Progenitor cell of endocrine pancreas (in vitro differentiated cells): Measurements from ENCODE around the gene SUMO3. TPM values are rescaled to one million over a fixed set of nuclear protein-coding genes. Genes with fewer than 3 reads are reported as not detected.

Source experiments
- DNase-seq: peaks from one replicate; pipeline ENCODE4 v3.0.0; 2021; ENCODE audit warnings: low spot score; ENCODE audit not compliant: unreplicated experiment
- H3K27ac Mint-ChIP-seq: 2 replicates; pipeline ENCODE4 v1.8.0; 2021; ENCODE audit warnings: mild to moderate bottlenecking, moderate library complexity, mixed read lengths
- H3K27me3 Mint-ChIP-seq: 2 replicates; pipeline ENCODE4 v1.8.0; 2021; ENCODE audit warnings: mixed read lengths
- H3K36me3 Mint-ChIP-seq: 2 replicates; pipeline ENCODE4 v1.8.0; 2022; ENCODE audit warnings: mixed read lengths; ENCODE audit not compliant: insufficient read depth
- H3K4me1 Mint-ChIP-seq: 2 replicates; pipeline ENCODE4 v1.8.0; 2021; ENCODE audit warnings: low read depth, mixed read lengths
- H3K4me3 Mint-ChIP-seq: 2 replicates; pipeline ENCODE4 v1.8.0; 2021; ENCODE audit warnings: low read depth, mild to moderate bottlenecking, moderate library complexity, mixed read lengths
- H3K9me3 Mint-ChIP-seq: 2 replicates; pipeline ENCODE4 v1.8.0; 2021; ENCODE audit warnings: low read depth, mixed read lengths
- total RNA-seq: library from RNA; stranded (reverse); gene quantifications from 2 replicates; pipeline ENCODE4 v1.2.1, GENCODE V29; 2021
- TF ChIP-seq, protein P1 (sequence below): fragments of 200-600 bp; sonication (generic); IDR thresholded peaks from one replicate; pipeline ENCODE4 v1.5.0; 2021; ENCODE audit warnings: antibody characterized with exemption, mild to moderate bottlenecking; ENCODE audit not compliant: unreplicated experiment

Gene SUMO3
- total RNA-seq, 1 donor from 2014 or later, result 65.0 TPM

DNA sequence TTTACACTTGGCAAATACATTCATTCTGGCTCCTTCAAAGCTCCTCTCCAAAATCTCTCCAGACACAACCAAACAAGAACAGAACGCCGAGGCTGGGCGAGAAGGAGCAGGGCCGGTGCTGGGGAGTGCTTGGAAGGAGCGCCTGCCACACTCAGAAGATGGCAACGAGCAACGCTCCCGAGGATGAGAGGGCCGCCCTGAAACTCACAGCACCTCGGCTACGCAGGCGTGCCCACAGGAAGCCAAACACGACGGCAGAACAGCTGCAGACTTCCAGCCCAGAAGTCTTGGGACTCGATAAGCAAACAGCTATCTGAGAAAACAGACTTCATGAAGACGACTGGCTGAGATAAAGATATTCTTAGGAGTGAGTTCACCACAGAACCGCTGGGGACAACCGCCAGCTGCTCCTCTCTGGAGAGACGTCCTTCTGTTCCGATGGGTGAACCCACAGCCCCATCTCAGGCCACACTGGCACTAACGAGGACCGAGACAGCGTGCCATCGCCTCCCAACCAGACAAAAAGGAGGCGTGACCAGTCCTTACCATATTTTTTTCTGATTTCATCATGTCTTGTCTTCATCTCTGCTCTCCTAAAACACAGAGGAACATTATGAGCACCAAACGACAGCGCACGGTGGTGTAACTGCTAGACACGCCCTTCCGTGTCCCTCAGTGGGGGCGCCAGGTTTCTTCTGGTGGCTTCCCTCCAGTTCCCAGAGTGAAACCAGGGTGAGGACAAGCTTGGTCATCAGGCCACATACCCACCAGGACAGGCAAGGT, 37.0 kb upstream of the SUMO3 start:
- Mint-ChIP-seq H3K36me3 (peaks cover 29% of the 10 kb centered on the region), H3K4me1 (peaks cover 8% of the 10 kb centered on the region)

DNA sequence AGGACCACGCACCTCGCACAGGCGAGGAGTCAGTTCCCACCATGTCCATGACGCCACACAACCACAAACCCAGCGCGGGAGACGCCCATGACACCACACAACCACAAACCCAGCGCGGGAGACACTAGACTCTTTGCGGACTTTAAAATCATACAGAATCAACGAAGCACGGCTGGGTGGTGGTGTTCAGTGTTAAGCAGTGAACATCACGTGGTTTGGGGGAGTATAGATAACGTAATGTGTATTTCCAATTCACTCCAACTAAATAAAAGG, 36.5 kb upstream of the SUMO3 start:
- TF ChIP-seq, protein P1, sequence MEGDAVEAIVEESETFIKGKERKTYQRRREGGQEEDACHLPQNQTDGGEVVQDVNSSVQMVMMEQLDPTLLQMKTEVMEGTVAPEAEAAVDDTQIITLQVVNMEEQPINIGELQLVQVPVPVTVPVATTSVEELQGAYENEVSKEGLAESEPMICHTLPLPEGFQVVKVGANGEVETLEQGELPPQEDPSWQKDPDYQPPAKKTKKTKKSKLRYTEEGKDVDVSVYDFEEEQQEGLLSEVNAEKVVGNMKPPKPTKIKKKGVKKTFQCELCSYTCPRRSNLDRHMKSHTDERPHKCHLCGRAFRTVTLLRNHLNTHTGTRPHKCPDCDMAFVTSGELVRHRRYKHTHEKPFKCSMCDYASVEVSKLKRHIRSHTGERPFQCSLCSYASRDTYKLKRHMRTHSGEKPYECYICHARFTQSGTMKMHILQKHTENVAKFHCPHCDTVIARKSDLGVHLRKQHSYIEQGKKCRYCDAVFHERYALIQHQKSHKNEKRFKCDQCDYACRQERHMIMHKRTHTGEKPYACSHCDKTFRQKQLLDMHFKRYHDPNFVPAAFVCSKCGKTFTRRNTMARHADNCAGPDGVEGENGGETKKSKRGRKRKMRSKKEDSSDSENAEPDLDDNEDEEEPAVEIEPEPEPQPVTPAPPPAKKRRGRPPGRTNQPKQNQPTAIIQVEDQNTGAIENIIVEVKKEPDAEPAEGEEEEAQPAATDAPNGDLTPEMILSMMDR, result no peak

More for the DNA sequence above, 37.0 kb upstream of the SUMO3 start:
- TF ChIP-seq, protein P1, result no peak
- Mint-ChIP-seq H3K9me3 (no peaks in the 10 kb centered on the region), H3K4me3 (no peak overlapping the region), H3K27ac (no peak overlapping the region), H3K27me3 (no peaks in the 10 kb centered on the region)
- no peak for DNase-seq

DNA sequence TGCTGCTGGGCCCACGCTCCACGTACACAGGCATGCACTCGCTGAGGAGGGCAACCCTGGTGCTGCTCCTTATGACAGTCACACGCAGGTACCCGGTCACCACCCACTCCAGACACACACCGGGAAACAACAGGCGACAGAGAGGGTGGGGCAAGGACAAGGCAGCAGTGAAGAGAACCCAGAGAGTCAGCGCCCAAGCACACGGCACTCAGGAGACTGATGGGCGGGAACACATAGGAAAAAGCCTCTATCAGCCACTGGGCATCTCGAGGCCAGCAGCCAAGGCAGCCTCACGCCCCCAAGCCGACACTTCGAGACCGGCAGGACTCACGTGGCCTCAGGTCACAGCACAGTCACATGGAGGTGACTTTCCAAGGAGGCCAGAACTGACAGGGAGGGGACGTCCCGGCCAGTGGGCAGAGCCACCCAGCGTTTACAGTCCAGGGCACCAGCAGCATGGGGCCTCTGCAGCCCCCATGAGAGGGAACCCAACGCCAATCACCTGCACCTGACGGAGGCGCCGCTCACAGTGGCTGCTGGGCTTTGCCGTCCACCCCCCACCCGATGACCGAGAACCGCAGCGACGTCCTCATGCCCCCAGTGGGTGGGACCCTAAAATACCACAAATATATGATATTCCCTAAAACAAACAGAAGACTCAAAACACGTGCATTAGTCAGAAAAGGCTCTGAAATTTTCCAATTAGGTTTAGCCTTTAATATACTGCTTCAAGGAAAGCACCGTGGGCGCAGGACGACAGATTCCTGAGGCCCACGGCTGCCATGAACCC, 35.9 kb upstream of the SUMO3 start:
- no peak overlapping the region for H3K4me3 Mint-ChIP-seq
- peak overlapping the region; percentile 64 for H3K27ac Mint-ChIP-seq
- H3K9me3 Mint-ChIP-seq, result no peaks in the 10 kb centered on the region
- H3K36me3 Mint-ChIP-seq, result peaks cover 31% of the 10 kb centered on the region
- no peaks in the 10 kb centered on the region for H3K27me3 Mint-ChIP-seq
- TF ChIP-seq, protein P1, result no peak
- peaks cover 8% of the 10 kb centered on the region for H3K4me1 Mint-ChIP-seq
- no peak for DNase-seq

More for the DNA sequence above, 36.5 kb upstream of the SUMO3 start:
- no peaks in the 10 kb centered on the region for H3K27me3 Mint-ChIP-seq
- H3K9me3 Mint-ChIP-seq, result no peaks in the 10 kb centered on the region
- no peak for DNase-seq
- peaks cover 30% of the 10 kb centered on the region for H3K36me3 Mint-ChIP-seq
- H3K4me1 Mint-ChIP-seq, result peaks cover 8% of the 10 kb centered on the region
- no peak overlapping the region for H3K4me3 Mint-ChIP-seq
- peak overlapping the region; percentile 64 for H3K27ac Mint-ChIP-seq

DNA sequence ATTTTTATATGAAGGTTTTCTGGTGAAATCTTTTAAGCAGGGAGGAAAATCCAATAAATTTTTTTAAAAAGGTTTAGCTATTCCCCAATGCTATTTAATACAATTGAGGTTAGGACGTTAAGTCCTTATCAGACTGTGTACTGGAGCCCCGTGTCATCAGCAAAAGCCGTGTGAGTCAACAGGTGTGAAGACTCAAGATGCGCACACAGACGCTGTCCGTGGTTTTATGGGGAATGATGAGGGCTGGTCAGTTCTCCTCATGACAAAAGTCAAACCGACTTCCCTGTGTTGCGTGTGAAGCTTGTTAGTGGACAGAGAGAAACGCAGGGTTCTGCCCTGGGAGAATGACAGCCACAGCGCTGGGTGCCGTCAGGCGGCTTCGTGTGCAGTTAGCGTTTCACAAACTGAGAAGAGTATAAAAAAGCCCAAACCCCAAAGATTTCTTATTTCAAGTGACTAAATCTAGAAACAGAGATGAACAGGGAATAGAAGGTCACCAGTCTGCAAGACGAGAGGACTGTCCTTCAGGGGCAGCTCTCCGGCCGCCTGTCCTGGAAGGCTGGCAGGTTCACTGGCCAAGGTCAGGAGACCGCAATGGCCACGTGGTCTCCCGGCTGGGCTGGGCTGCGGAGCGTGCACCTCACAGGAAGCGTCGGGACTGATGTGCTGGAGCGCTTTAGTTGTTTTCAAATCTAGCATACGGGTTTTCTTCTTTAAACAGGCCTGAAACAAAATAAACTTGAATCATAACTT, 33.2 kb upstream of the SUMO3 start:
- TF ChIP-seq, protein P1, result no peak
- DNase-seq, result no peak
- Mint-ChIP-seq H3K27ac (no peak overlapping the region), H3K4me1 (peaks cover 13% of the 10 kb centered on the region), H3K4me3 (no peak overlapping the region), H3K27me3 (no peaks in the 10 kb centered on the region), H3K36me3 (peaks cover 28% of the 10 kb centered on the region), H3K9me3 (no peaks in the 10 kb centered on the region)

DNA sequence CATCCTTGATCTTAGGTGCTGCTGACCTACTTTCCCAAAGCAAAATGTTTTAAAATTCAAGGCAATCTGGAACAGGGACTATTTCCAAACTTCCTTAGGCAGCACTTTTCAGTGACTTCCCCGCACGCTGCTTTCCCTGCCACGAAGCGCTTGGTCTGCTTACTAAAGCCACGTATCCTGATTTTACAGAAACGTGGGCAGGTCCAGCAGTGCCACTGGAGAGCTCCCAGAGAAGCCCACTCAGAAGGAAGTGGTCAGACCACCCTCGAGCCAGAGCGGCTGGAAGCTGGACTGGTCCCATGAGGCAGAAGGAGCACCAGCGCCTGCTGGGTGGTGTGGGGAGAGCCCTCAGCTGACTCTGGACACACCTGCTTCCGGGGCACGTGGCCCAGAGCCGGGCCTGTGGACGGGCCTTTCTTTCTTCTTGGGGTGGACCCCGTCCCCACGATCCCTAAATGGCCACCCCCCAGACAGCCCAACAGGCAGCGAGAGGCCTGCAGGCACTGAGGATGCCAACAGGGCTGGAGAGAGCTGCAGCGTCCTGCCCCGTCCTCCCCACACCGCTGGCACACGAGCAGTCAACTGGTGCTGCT, 32.4 kb upstream of the SUMO3 start:
- no peak overlapping the region for H3K4me3 Mint-ChIP-seq
- peaks cover 25% of the 10 kb centered on the region for H3K36me3 Mint-ChIP-seq
- no peaks in the 10 kb centered on the region for H3K27me3 Mint-ChIP-seq
- TF ChIP-seq, protein P1, result no peak
- no peak for DNase-seq
- peaks cover 14% of the 10 kb centered on the region for H3K4me1 Mint-ChIP-seq
- H3K9me3 Mint-ChIP-seq, result no peaks in the 10 kb centered on the region
- H3K27ac Mint-ChIP-seq, result no peak overlapping the region
